Measurements from ENCODE around the gene RHBDL3. TPM values are rescaled to one million over a fixed set of nuclear protein-coding genes. Genes with fewer than 3 reads are reported as not detected.

The RHBDL3 gene
- total RNA-seq, 1 experiment from 2014 or later, result not detected

GRCh38 chr17:32226886-32227285, 38.7 kb upstream of the RHBDL3 start:
- BruUV-seq (replicated peaks), result no TSS peak
- no peaks in the 10 kb centered on the region for H3K27me3 ChIP-seq (ENCODE audit: low read length)
- no peak overlapping the region for H3K4me2 ChIP-seq (ENCODE audit: low read length)
- DNase-seq (no peak), ATAC-seq (no peak)
- H3K79me2 ChIP-seq (ENCODE audit: low read length), result no peaks in the 10 kb centered on the region
- H4K20me1 ChIP-seq (ENCODE audit: low read length), result no peaks in the 10 kb centered on the region
- ChIA-PET CTCF (no interaction called here), POLR2A (ENCODE audit: unreplicated experiment) (no interaction called here)
- intact Hi-C loops (cut with micrococcal nuclease), result no loop called here
- H3F3A ChIP-seq (ENCODE audit: low read length, unreplicated experiment), result no peaks in the 10 kb centered on the region
- no peaks in the 10 kb centered on the region for H3K9me2 ChIP-seq (replicated peaks; ENCODE audit: low read length)
- no peak overlapping the region for H3K9ac ChIP-seq (ENCODE audit: low read length)
- no peak overlapping the region for H3K4me3 ChIP-seq (ENCODE audit: low read length)
- H3K27ac ChIP-seq (ENCODE audit: low read length), result no peak overlapping the region
- H3K9me3 ChIP-seq (ENCODE audit: low read length), result no peaks in the 10 kb centered on the region
- H2AFZ ChIP-seq (ENCODE audit: low read length), result no peak overlapping the region
- no peaks in the 10 kb centered on the region for H3K36me3 ChIP-seq (ENCODE audit: low read depth, low read length)
- no peaks in the 10 kb centered on the region for H3K4me1 ChIP-seq (ENCODE audit: insufficient read depth, low read length)
- TF ChIP-seq EZH2phosphoT487 (IDR thresholded peaks at IDR 0.05; ENCODE audit: borderline replicate concordance, low read length), result no peak
- no peak for TF ChIP-seq EZH2 (IDR thresholded peaks at IDR 0.05; ENCODE audit: low read length, unreplicated experiment)
- no peak for TF ChIP-seq CTCF (conservative IDR thresholded peaks at IDR 0.05; ENCODE audit: low read depth, low read length)

GRCh38 chr17:32227910-32228309, 37.7 kb upstream of the RHBDL3 start:
- H3K36me3 ChIP-seq (ENCODE audit: low read depth, low read length), result no peaks in the 10 kb centered on the region
- H3K9me2 ChIP-seq (replicated peaks; ENCODE audit: low read length), result no peaks in the 10 kb centered on the region
- no TSS peak for BruUV-seq (replicated peaks)
- H3K9me3 ChIP-seq (ENCODE audit: low read length), result no peaks in the 10 kb centered on the region
- DNase-seq (no peak), ATAC-seq (no peak)
- H3K4me1 ChIP-seq (ENCODE audit: insufficient read depth, low read length), result no peaks in the 10 kb centered on the region
- no peaks in the 10 kb centered on the region for H3K79me2 ChIP-seq (ENCODE audit: low read length)
- H3F3A ChIP-seq (ENCODE audit: low read length, unreplicated experiment), result no peaks in the 10 kb centered on the region
- H3K4me3 ChIP-seq (ENCODE audit: low read length), result no peak overlapping the region
- no peak overlapping the region for H3K27ac ChIP-seq (ENCODE audit: low read length)
- intact Hi-C loops (cut with micrococcal nuclease), result no loop called here
- TF ChIP-seq CTCF (conservative IDR thresholded peaks at IDR 0.05; ENCODE audit: low read depth, low read length), result no peak
- no peak for TF ChIP-seq EZH2phosphoT487 (IDR thresholded peaks at IDR 0.05; ENCODE audit: borderline replicate concordance, low read length)
- no peak for TF ChIP-seq EZH2 (IDR thresholded peaks at IDR 0.05; ENCODE audit: low read length, unreplicated experiment)
- CTCF ChIA-PET, result no interaction called here
- no peaks in the 10 kb centered on the region for H3K27me3 ChIP-seq (ENCODE audit: low read length)
- H2AFZ ChIP-seq (ENCODE audit: low read length), result no peak overlapping the region
- POLR2A ChIA-PET (ENCODE audit: unreplicated experiment), result no interaction called here
- H3K9ac ChIP-seq (ENCODE audit: low read length), result no peak overlapping the region
- no peaks in the 10 kb centered on the region for H4K20me1 ChIP-seq (ENCODE audit: low read length)
- H3K4me2 ChIP-seq (ENCODE audit: low read length), result no peak overlapping the region

GRCh38 chr17:32235588-32235987, 30.0 kb upstream of the RHBDL3 start:
- H3K9ac ChIP-seq (ENCODE audit: low read length), result no peak overlapping the region
- no peak for TF ChIP-seq CTCF (conservative IDR thresholded peaks at IDR 0.05; ENCODE audit: low read depth, low read length)
- TF ChIP-seq EZH2 (IDR thresholded peaks at IDR 0.05; ENCODE audit: low read length, unreplicated experiment), result no peak
- no peak for TF ChIP-seq EZH2phosphoT487 (IDR thresholded peaks at IDR 0.05; ENCODE audit: borderline replicate concordance, low read length)
- no peak overlapping the region for H2AFZ ChIP-seq (ENCODE audit: low read length)
- H3K9me2 ChIP-seq (replicated peaks; ENCODE audit: low read length), result no peaks in the 10 kb centered on the region
- no peaks in the 10 kb centered on the region for H3K27me3 ChIP-seq (ENCODE audit: low read length)
- H3K4me1 ChIP-seq (ENCODE audit: insufficient read depth, low read length), result no peaks in the 10 kb centered on the region
- BruUV-seq (replicated peaks), result no TSS peak
- no peaks in the 10 kb centered on the region for H3K9me3 ChIP-seq (ENCODE audit: low read length)
- no peak overlapping the region for H3K4me3 ChIP-seq (ENCODE audit: low read length)
- ATAC-seq, result no peak
- no peaks in the 10 kb centered on the region for H3K79me2 ChIP-seq (ENCODE audit: low read length)
- ChIA-PET CTCF (no interaction called here), POLR2A (ENCODE audit: unreplicated experiment) (no interaction called here)
- no peaks in the 10 kb centered on the region for H4K20me1 ChIP-seq (ENCODE audit: low read length)
- H3K36me3 ChIP-seq (ENCODE audit: low read depth, low read length), result no peaks in the 10 kb centered on the region
- no peak overlapping the region for H3K27ac ChIP-seq (ENCODE audit: low read length)
- H3F3A ChIP-seq (ENCODE audit: low read length, unreplicated experiment), result no peaks in the 10 kb centered on the region
- H3K4me2 ChIP-seq (ENCODE audit: low read length), result no peak overlapping the region
- DNase-seq, result no peak
- intact Hi-C loops (cut with micrococcal nuclease), result no loop called here
